PFSK-1 (cell line): ENCODE measurements around the gene PSME2.

ENCODE experiments used
- POLR2AphosphoS5 ChIP-seq: IDR thresholded peaks from 2 replicates; pipeline ENCODE4 v1.6.1; 2012; ENCODE audit warnings: low read depth, mild to moderate bottlenecking, control low read depth, low read length, moderate library complexity
- SIN3A ChIP-seq: IDR thresholded peaks from 2 replicates; pipeline ENCODE4 v1.6.1; 2012; ENCODE audit warnings: mild to moderate bottlenecking, low read length, moderate library complexity, borderline replicate concordance; ENCODE audit not compliant: insufficient read depth
- TF ChIP-seq, protein P1 (sequence below), 2 experiments: IDR thresholded peaks; 2 replicates each; pipeline versions ENCODE4 v1.6.1 to v1.8.0; 2011 to 2012; ENCODE audit warnings: low read depth in 2 of 2, low read length in 2 of 2, control low read depth in 1 of 2, inconsistent platforms in 1 of 2, mild to moderate bottlenecking in 1 of 2, moderate library complexity in 1 of 2; ENCODE audit not compliant: insufficient read depth in 1 of 2

DNA sequence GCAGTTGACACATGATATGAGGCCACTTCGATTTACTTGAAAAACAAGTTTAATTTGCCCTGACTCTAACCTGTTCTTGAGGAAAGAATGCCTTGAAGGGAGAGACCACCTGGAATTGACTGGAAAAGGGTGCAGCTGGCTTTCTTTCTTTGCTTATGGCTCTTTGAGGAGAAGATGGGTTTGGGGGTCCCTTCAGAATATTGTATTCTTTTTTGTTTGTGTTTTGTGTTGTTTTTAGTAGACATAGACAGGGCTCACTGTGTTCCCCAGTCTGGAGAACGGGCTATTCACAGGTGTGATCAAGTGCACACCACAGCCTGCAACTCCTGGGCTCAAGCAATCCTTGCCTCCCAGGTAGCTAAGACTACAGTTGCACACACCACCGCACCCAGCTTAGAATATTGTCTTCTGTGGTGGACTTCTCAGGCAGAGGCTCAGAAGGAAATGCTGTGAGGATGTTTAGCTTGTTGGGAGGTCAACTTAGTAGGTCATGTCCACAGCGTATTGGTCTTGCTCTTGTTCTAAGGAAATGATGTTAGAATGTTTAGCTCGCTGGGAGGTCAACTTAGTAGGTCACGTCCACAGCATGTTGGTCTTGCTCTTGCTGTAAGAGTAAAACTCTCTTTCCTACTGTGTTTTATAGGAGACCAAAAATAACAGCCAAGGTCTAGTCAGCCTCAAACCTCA is 30.1 kb downstream of the PSME2 start:
- TF ChIP-seq POLR2AphosphoS5: no peak
- no peak for TF ChIP-seq SIN3A
- TF ChIP-seq, protein P1, sequence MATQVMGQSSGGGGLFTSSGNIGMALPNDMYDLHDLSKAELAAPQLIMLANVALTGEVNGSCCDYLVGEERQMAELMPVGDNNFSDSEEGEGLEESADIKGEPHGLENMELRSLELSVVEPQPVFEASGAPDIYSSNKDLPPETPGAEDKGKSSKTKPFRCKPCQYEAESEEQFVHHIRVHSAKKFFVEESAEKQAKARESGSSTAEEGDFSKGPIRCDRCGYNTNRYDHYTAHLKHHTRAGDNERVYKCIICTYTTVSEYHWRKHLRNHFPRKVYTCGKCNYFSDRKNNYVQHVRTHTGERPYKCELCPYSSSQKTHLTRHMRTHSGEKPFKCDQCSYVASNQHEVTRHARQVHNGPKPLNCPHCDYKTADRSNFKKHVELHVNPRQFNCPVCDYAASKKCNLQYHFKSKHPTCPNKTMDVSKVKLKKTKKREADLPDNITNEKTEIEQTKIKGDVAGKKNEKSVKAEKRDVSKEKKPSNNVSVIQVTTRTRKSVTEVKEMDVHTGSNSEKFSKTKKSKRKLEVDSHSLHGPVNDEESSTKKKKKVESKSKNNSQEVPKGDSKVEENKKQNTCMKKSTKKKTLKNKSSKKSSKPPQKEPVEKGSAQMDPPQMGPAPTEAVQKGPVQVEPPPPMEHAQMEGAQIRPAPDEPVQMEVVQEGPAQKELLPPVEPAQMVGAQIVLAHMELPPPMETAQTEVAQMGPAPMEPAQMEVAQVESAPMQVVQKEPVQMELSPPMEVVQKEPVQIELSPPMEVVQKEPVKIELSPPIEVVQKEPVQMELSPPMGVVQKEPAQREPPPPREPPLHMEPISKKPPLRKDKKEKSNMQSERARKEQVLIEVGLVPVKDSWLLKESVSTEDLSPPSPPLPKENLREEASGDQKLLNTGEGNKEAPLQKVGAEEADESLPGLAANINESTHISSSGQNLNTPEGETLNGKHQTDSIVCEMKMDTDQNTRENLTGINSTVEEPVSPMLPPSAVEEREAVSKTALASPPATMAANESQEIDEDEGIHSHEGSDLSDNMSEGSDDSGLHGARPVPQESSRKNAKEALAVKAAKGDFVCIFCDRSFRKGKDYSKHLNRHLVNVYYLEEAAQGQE (IDR thresholded peaks at IDR 0.05; ENCODE audit: insufficient read depth in 1 of 2, low read depth in 2 of 2, low read length in 2 of 2): no peak
